ENCODE measurements around the gene SKP1. TPM values are rescaled to one million over a fixed set of nuclear protein-coding genes. Genes with fewer than 3 reads are reported as not detected.

Gene SKP1
- 266 TPM for total RNA-seq

GRCh38 chr5:134176511-134177368 is at the start of gene SKP1:
Gene SKP1 (minus strand): TSS chr5:134176950. CDS start chr5:134174022, 2,928 bp downstream.

GRCh38 chr5:134225780-134226440 is 49.2 kb upstream of the SKP1 start, which contains the start of gene PPP2CA:
Gene PPP2CA (minus strand): TSS chr5:134226073. CDS start chr5:134225861, 212 bp downstream.

GRCh38 chr5:134113902-134114875 is 62.6 kb downstream of the SKP1 start, which contains the start of gene TCF7:
Gene TCF7 (plus strand): TSS chr5:134114681. CDS start chr5:134114907, 226 bp downstream.

Small RNA genes lying within 50 kb of the gene (small RNA-seq; reads per million reads assigned to genes)
- not detected for gene MIR3661

Other genes with a start within 250 kb of the SKP1 start
- 62.1 TPM for gene C5orf15, start 208.3 kb downstream of the SKP1 start, total RNA-seq
- gene VDAC1, start 172.0 kb downstream of the SKP1 start, total RNA-seq = 238 TPM
- gene TCF7, start 62.3 kb downstream of the SKP1 start, total RNA-seq = 0.92 TPM
- gene PPP2CA, start 49.1 kb upstream of the SKP1 start, total RNA-seq = 149 TPM
- 20.5 TPM for gene CDKL3, start 190.2 kb upstream of the SKP1 start, total RNA-seq
- gene UBE2B, start 194.6 kb upstream of the SKP1 start, total RNA-seq = 82.8 TPM
- 60.0 TPM for gene CDKN2AIPNL, start 234.9 kb upstream of the SKP1 start, total RNA-seq